HEK293 (cell line): ENCODE measurements around the gene COA8.

Experiments used
- EGR2 ChIP-seq: fragments of 450-650 bp; formaldehyde crosslinking; IDR thresholded peaks from 2 replicates; pipeline ENCODE4 v1.5.1; 2016; ENCODE audit warnings: low read depth, missing biosample characterization, missing genetic modification characterization
- GLIS1 ChIP-seq: fragments of 450-650 bp; formaldehyde crosslinking; IDR thresholded peaks from 2 replicates; pipeline ENCODE4 v1.5.1; 2016; ENCODE audit warnings: missing biosample characterization, missing genetic modification characterization
- HOXA7 ChIP-seq: sonication (generic); formaldehyde crosslinking; IDR thresholded peaks from 2 replicates; pipeline ENCODE4 v1.8.1; 2022; ENCODE audit warnings: missing genetic modification reagents, borderline replicate concordance
- HOXD13 ChIP-seq: sonication (generic); formaldehyde crosslinking; IDR thresholded peaks from 2 replicates; pipeline ENCODE4 v1.8.0; 2022; ENCODE audit warnings: missing genetic modification reagents, borderline replicate concordance
- INSM2 ChIP-seq: fragments of 450-650 bp; formaldehyde crosslinking; IDR thresholded peaks from 2 replicates; pipeline ENCODE4 v1.5.1; 2016; ENCODE audit warnings: missing biosample characterization, missing genetic modification characterization
- KLF7 ChIP-seq: fragments of 450-650 bp; formaldehyde crosslinking; IDR thresholded peaks from 2 replicates; pipeline ENCODE4 v1.5.1; 2016; ENCODE audit warnings: missing biosample characterization, missing genetic modification characterization, borderline replicate concordance
- KLF8 ChIP-seq: fragments of 450-650 bp; formaldehyde crosslinking; IDR thresholded peaks from 2 replicates; pipeline ENCODE4 v1.5.1; 2016; ENCODE audit warnings: missing biosample characterization, missing genetic modification characterization
- KLF9 ChIP-seq: fragments of 450-650 bp; formaldehyde crosslinking; IDR thresholded peaks from 2 replicates; pipeline ENCODE4 v1.5.1; 2016; ENCODE audit warnings: missing biosample characterization, missing genetic modification characterization, low read depth
- OVOL3 ChIP-seq: fragments of 450-650 bp; formaldehyde crosslinking; IDR thresholded peaks from 2 replicates; pipeline ENCODE4 v1.5.1; 2016; ENCODE audit warnings: missing biosample characterization, missing genetic modification characterization
- PBX3 ChIP-seq: sonication (generic); formaldehyde crosslinking; IDR thresholded peaks from 2 replicates; pipeline ENCODE4 v1.8.1; 2022; ENCODE audit warnings: mild to moderate bottlenecking, moderate library complexity, missing genetic modification reagents
- PRDM4 ChIP-seq: fragments of 450-650 bp; formaldehyde crosslinking; IDR thresholded peaks from 2 replicates; pipeline ENCODE4 v1.5.1; 2017; ENCODE audit warnings: missing biosample characterization, missing genetic modification characterization
- REST ChIP-seq: fragments of 450-650 bp; formaldehyde crosslinking; IDR thresholded peaks from 2 replicates; pipeline ENCODE4 v1.5.1; 2016; ENCODE audit warnings: missing biosample characterization, missing genetic modification characterization
- SALL2 ChIP-seq: fragments of 450-650 bp; formaldehyde crosslinking; IDR thresholded peaks from 2 replicates; pipeline ENCODE4 v1.5.0; 2017; ENCODE audit warnings: missing biosample characterization, mild to moderate bottlenecking, missing genetic modification characterization, borderline replicate concordance
- ZBTB20 ChIP-seq: fragments of 450-650 bp; formaldehyde crosslinking; IDR thresholded peaks from 2 replicates; pipeline ENCODE4 v1.5.1; 2016; ENCODE audit warnings: missing biosample characterization, missing genetic modification characterization
- ZBTB26 ChIP-seq: fragments of 450-650 bp; formaldehyde crosslinking; optimal IDR thresholded peaks from 2 replicates; pipeline ENCODE3; 2016; ENCODE audit warnings: missing biosample characterization, mild to moderate bottlenecking, missing genetic modification characterization
- ZBTB7A ChIP-seq: fragments of 450-650 bp; formaldehyde crosslinking; IDR thresholded peaks from 2 replicates; pipeline ENCODE4 v1.5.1; 2016; ENCODE audit warnings: low read depth, missing biosample characterization, missing genetic modification characterization
- ZFHX2 ChIP-seq: fragments of 450-650 bp; formaldehyde crosslinking; conservative IDR thresholded peaks from 2 replicates; pipeline ENCODE4 v1.5.1; 2016; ENCODE audit warnings: missing biosample characterization, missing genetic modification characterization
- ZNF184 ChIP-seq: fragments of 450-650 bp; IDR thresholded peaks from 2 replicates; pipeline ENCODE4 v1.5.1; 2018; ENCODE audit warnings: missing biosample characterization, mild to moderate bottlenecking, missing genetic modification characterization
- ZNF202 ChIP-seq: fragments of 450-650 bp; formaldehyde crosslinking; IDR thresholded peaks from 2 replicates; pipeline ENCODE4 v1.5.1; 2016; ENCODE audit warnings: missing biosample characterization, missing genetic modification characterization, borderline replicate concordance
- ZNF24 ChIP-seq: fragments of 450-650 bp; formaldehyde crosslinking; IDR thresholded peaks from 2 replicates; pipeline ENCODE4 v1.5.1; 2016; ENCODE audit warnings: missing biosample characterization, missing genetic modification characterization
- ZNF391 ChIP-seq: fragments of 450-650 bp; formaldehyde crosslinking; IDR thresholded peaks from 2 replicates; pipeline ENCODE4 v1.5.1; 2016; ENCODE audit warnings: low read depth, missing biosample characterization, missing genetic modification characterization, borderline replicate concordance
- ZNF521 ChIP-seq: fragments of 450-650 bp; formaldehyde crosslinking; IDR thresholded peaks from 2 replicates; pipeline ENCODE4 v1.5.1; 2017; ENCODE audit warnings: missing biosample characterization, mild to moderate bottlenecking, missing genetic modification characterization
- ZNF585B ChIP-seq: fragments of 450-650 bp; formaldehyde crosslinking; IDR thresholded peaks from 2 replicates; pipeline ENCODE4 v1.5.1; 2016; ENCODE audit warnings: missing biosample characterization, missing genetic modification characterization
- ZNF600 ChIP-seq: fragments of 450-650 bp; formaldehyde crosslinking; IDR thresholded peaks from 2 replicates; pipeline ENCODE4 v1.5.1; 2016; ENCODE audit warnings: missing biosample characterization, missing genetic modification characterization
- ZNF76 ChIP-seq: fragments of 450-650 bp; formaldehyde crosslinking; IDR thresholded peaks from 2 replicates; pipeline ENCODE4; 2016; ENCODE audit warnings: low read depth, missing biosample characterization, missing genetic modification characterization, borderline replicate concordance
- ZNF785 ChIP-seq: fragments of 450-650 bp; formaldehyde crosslinking; IDR thresholded peaks from 2 replicates; pipeline ENCODE4 v1.5.1; 2016; ENCODE audit warnings: missing biosample characterization, missing genetic modification characterization
- ZNF791 ChIP-seq: fragments of 450-650 bp; formaldehyde crosslinking; IDR thresholded peaks from 2 replicates; pipeline ENCODE4 v1.5.1; 2016; ENCODE audit warnings: missing biosample characterization, missing genetic modification characterization
- ZNF843 ChIP-seq: fragments of 450-650 bp; formaldehyde crosslinking; IDR thresholded peaks from 2 replicates; pipeline ENCODE4 v1.5.1; 2016; ENCODE audit warnings: missing biosample characterization, missing genetic modification characterization
- ZSCAN23 ChIP-seq: fragments of 450-650 bp; formaldehyde crosslinking; IDR thresholded peaks from 2 replicates; pipeline ENCODE4 v1.5.1; 2016; ENCODE audit warnings: missing biosample characterization, missing genetic modification characterization

COA8 gene

GRCh38 chr14:103628684-103629502 lies 66.1 kb downstream of the COA8 start, which contains the start of gene KLC1 (continued):
- TF ChIP-seq ZNF391 (tag by site-specific recombination) (peak; percentile 85; the same call in 1 of the 2 replicates), REST (tag by site-specific recombination) (0 out of 2 replicates have a peak, but pooled peaks have one; percentile 20), ZNF202 (no peak), ZNF184 (tag by site-specific recombination) (no peak), OVOL3 (tag by site-specific recombination) (no peak), EGR2 (tag by site-specific recombination) (peak; percentile 76), PRDM4 (tag by site-specific recombination) (peak; percentile 61; the same call in 1 of the 2 replicates), ZNF600 (tag by site-specific recombination) (no peak), PBX3 (CRISPR knock-in tag) (0 out of 2 replicates have a peak, but pooled peaks have one; percentile 61), KLF7 (tag by site-specific recombination) (peak; percentile 95), GLIS1 (peak; percentile 64), ZFHX2 (peak; percentile 86), ZBTB7A (tag by site-specific recombination) (peak; percentile 89), ZNF585B (tag by site-specific recombination) (no peak), ZSCAN23 (tag by site-specific recombination) (peak; percentile 28; the same call in 1 of the 2 replicates), HOXD13 (CRISPR knock-in tag) (no peak), ZBTB20 (peak; percentile 50; the same call in 1 of the 2 replicates), ZNF76 (tag by site-specific recombination) (peak; percentile 96), HOXA7 (CRISPR knock-in tag) (no peak), ZNF521 (no peak), KLF8 (tag by site-specific recombination) (peak; percentile 100), ZNF791 (tag by site-specific recombination) (no peak), KLF9 (tag by site-specific recombination) (peak; percentile 96), SALL2 (tag by site-specific recombination) (peak; percentile 44; the same call in 1 of the 2 replicates), ZNF785 (tag by site-specific recombination) (no peak), INSM2 (tag by site-specific recombination) (peak; percentile 66; the same call in 1 of the 2 replicates), ZNF843 (0 out of 2 replicates have a peak, but pooled peaks have one; percentile 16), ZNF24 (tag by site-specific recombination) (peak; percentile 79; the same call in 1 of the 2 replicates), ZBTB26 (tag by site-specific recombination) (peak; percentile 83)
